ENCODE measurements around the gene FOXB2. TPM values are rescaled to one million over a fixed set of nuclear protein-coding genes. Genes with fewer than 3 reads are reported as not detected.

Gene FOXB2
- total RNA-seq, 4 donors from 2014 or later = not detected

GRCh38 chr9:77066388-77066787 lies 46.9 kb downstream of the FOXB2 start:
- intact Hi-C loops (cut with DNase I; ENCODE audit: low total_unique reads) = no loop called here
- Histone ChIP-seq H3K36me3 (no peaks in the 10 kb centered on the region), H3K4me3 (no peak overlapping the region), H3K4me1 (no peaks in the 10 kb centered on the region), H3K27ac (no peak overlapping the region), H3K27me3 (no peaks in the 10 kb centered on the region), H3K9me3 (no peaks in the 10 kb centered on the region)
- no peak for ATAC-seq
- TF ChIP-seq, protein P1, sequence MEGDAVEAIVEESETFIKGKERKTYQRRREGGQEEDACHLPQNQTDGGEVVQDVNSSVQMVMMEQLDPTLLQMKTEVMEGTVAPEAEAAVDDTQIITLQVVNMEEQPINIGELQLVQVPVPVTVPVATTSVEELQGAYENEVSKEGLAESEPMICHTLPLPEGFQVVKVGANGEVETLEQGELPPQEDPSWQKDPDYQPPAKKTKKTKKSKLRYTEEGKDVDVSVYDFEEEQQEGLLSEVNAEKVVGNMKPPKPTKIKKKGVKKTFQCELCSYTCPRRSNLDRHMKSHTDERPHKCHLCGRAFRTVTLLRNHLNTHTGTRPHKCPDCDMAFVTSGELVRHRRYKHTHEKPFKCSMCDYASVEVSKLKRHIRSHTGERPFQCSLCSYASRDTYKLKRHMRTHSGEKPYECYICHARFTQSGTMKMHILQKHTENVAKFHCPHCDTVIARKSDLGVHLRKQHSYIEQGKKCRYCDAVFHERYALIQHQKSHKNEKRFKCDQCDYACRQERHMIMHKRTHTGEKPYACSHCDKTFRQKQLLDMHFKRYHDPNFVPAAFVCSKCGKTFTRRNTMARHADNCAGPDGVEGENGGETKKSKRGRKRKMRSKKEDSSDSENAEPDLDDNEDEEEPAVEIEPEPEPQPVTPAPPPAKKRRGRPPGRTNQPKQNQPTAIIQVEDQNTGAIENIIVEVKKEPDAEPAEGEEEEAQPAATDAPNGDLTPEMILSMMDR (IDR thresholded peaks at IDR 0.05 in 4 of 5, conservative IDR thresholded peaks at IDR 0.05 in 1 of 5) = no peak
- no peak for TF ChIP-seq POLR2A (IDR thresholded peaks at IDR 0.05)
- DNase-seq = no peak
- in situ Hi-C loops (cut with MboI; ENCODE audit: low sequenced_read_pairs in 4 of 4) = loop anchor here in 1 of 4 donors (5.0 kb wide), 1 partner anchor 51 kb away; no protein-coding TSS in a partner anchor

Other genes starting within 250 kb of the FOXB2 start
- gene PRUNE2, start 113.5 kb upstream of the FOXB2 start, total RNA-seq = 10 to 100 TPM in 3 of 4 donors, 1 to 10 TPM in 1; 1.6 to 43.5 (median 11.0) TPM
- gene VPS13A, start 157.9 kb downstream of the FOXB2 start, total RNA-seq = 10 to 100 TPM; 16.4 to 51.0 (median 29.4) TPM

Data from gastrocnemius medialis (tissue), 4 donors.